Epithelial cell of esophagus (primary cell): ENCODE results near the gene MYO1C.
"Not testable (repeated sequence)": the region's sequence is repeated elsewhere in the genome, so short reads cannot be mapped to it uniquely, and the experiment has no call there.

Experiments
- DNase-seq: peaks from one replicate; pipeline ENCODE4 v3.0.0; 2010; ENCODE audit warnings: low read depth
- H3K4me3 ChIP-seq: 2 replicates; pipeline ENCODE4 v1.5.1; 2011; ENCODE audit warnings: mild to moderate bottlenecking, low read length, control low read depth
- TF ChIP-seq, protein P1 (sequence below): IDR thresholded peaks from 2 replicates; pipeline ENCODE4 v1.5.1; 2011; ENCODE audit warnings: low read depth, mild to moderate bottlenecking, low read length, control low read depth, inconsistent platforms; ENCODE audit not compliant: insufficient read depth; ENCODE audit errors: missing control alignments

The MYO1C gene

DNA sequence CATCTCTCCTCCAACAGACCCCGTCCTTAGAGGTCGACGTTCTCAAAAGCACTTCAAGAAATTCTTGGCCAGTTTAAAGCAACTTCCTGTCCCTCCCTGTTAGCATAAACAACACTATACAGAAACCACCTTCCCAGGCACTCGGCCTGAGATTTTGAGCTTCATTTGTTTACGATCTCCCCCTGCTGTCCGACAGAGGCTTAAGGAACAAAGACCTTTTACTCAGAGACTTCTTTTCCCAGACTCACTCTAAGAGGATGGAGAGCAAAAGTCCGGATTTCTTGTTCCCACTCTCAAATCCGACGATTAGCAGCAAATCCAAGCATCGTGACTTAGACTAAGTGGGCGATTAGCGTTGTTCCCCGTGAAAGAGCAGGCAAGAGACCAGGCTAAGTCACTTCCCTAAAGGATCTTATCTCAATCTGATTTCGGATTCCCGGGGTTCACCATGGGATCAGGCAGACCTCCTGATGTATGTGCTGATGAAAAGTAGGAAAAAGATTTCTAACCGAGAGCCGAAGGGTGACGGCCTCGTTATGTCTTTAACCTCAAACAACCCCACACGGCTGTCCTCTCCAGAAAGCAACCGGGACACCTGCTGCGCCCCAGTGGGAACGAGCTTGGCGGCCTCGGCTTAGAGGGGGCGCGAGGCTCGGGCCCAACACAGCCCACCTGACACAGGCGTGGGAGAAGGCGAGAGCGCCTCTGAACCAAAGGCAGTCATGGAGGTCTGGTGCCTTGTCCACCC lies 23.3 kb upstream of the MYO1C start:
- peak overlapping the region; percentile 86 for H3K4me3 ChIP-seq
- TF ChIP-seq, protein P1, sequence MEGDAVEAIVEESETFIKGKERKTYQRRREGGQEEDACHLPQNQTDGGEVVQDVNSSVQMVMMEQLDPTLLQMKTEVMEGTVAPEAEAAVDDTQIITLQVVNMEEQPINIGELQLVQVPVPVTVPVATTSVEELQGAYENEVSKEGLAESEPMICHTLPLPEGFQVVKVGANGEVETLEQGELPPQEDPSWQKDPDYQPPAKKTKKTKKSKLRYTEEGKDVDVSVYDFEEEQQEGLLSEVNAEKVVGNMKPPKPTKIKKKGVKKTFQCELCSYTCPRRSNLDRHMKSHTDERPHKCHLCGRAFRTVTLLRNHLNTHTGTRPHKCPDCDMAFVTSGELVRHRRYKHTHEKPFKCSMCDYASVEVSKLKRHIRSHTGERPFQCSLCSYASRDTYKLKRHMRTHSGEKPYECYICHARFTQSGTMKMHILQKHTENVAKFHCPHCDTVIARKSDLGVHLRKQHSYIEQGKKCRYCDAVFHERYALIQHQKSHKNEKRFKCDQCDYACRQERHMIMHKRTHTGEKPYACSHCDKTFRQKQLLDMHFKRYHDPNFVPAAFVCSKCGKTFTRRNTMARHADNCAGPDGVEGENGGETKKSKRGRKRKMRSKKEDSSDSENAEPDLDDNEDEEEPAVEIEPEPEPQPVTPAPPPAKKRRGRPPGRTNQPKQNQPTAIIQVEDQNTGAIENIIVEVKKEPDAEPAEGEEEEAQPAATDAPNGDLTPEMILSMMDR = peak; percentile 74
- peak; percentile 88 for DNase-seq

DNA sequence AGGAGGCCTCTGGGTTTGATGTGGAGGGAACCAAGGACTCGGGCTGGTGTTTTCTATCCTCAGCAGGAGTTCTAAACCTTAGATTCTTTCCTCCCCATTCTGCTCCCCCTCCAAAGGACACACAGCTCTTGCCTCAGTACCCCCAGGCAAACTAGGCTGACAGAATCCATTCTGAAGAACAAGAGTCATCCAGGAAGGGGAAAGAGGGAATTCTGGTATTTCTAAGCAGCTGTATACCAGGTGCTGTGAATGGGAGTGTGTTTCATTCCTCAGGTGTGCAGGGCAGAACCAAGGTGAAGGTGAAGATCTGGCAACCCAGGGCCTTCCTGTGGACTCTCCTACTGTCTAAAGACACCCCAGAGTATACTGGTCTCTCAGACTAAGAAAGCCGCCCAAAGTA lies 19.9 kb upstream of the MYO1C start:
- DNase-seq = peak; percentile 82
- no peak overlapping the region for H3K4me3 ChIP-seq
- TF ChIP-seq, protein P1 = no peak

DNA sequence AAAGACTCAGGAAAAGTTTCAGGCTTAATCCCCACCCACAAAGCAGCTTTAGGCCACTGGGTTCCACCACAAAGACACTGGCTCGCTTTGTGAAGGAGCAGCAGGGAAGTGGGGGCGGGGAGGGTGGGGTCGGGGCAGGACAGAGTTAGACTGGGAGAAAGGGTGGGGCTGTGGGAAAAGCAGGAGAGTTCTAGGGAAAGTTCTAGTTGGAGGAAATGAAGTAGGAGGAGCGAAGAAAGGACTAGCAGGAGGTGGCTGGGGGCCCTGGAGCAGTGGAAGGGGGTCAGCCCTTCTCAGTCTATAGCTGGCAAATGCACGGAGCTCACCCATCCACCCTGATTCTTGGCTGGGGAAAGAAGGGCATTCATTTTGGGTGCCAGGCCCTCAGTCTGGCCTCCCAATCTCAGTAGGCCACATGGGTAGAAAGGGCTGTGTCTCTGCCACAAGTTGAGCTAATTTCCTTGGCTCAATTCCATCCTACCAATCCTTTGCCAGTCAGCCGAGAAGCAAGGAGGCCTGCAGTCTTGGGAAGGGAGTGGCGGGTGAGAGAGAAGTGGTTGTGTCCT lies 19.4 kb upstream of the MYO1C start:
- no peak overlapping the region for H3K4me3 ChIP-seq
- TF ChIP-seq, protein P1 = no peak
- DNase-seq = peak; percentile 79

DNA sequence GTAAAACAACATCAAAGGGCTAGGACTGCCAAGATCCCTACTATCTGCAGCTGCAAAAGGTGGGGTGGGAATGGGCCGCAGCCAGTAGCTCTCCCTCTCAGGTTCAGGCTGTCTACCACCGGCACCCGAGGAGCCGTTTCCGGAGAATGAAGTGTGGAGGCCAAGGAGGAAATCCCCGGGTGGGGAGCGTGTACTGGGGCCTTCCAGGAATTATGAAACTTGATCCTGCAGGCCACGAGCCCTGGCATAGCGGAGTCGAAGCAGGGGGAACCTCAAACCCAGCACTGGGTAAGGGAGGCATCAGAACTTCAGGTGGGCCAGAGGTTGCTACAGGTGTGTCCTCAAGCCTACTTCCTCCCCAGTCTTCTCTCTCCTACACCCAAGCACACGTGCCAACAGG lies 18.8 kb upstream of the MYO1C start:
- DNase-seq = peak; percentile 20
- TF ChIP-seq, protein P1 = no peak
- no peak overlapping the region for H3K4me3 ChIP-seq

DNA sequence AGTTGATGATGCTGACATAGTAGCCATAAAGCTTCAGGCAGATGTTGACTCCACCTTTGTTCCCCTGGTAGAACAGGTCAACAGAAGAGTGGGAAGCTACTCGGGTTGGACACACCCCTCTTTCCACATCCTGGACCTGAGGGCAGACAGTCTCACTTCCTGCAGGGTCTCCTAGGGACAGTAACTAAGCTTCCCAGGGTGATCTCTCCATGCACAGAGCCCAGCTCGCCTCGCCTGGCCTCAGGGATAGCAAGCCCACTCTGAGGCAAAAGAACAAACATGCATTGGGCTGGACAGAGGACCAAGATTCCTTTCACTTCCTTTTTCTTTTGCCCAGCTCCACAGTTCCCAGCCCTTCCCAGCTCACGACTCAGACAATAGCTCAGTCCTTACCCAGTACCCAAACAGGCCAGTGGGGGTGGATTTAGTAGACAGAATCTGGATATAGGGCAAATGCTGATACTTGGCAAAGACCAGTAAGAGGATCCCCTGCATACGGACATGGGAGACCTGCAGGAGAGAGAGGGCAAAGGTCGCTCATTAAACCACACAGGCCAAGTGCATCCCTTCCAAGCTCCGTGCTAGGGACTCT lies 16.9 kb upstream of the MYO1C start:
- TF ChIP-seq, protein P1 = no peak
- H3K4me3 ChIP-seq = no peak overlapping the region
- DNase-seq = peak; percentile 25

DNA sequence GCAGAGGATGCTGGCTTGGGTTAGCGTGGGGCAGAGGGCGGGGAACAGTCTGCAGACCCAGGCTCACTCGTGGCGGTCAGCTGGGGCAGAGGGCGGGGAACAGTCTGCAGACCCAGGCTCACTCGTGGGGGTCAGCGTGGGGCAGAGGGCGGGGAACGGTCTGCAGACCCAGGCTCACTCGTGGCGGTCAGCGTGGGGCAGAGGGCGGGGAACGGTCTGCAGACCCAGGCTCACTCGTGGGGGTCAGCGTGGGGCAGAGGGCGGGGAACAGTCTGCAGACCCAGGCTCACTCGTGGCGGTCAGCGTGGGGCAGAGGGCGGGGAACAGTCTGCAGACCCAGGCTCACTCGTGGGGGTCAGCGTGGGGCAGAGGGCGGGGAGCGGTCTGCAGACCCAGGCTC lies 16.2 kb upstream of the MYO1C start:
- not testable (repeated sequence) for DNase-seq, H3K4me3 ChIP-seq

DNA sequence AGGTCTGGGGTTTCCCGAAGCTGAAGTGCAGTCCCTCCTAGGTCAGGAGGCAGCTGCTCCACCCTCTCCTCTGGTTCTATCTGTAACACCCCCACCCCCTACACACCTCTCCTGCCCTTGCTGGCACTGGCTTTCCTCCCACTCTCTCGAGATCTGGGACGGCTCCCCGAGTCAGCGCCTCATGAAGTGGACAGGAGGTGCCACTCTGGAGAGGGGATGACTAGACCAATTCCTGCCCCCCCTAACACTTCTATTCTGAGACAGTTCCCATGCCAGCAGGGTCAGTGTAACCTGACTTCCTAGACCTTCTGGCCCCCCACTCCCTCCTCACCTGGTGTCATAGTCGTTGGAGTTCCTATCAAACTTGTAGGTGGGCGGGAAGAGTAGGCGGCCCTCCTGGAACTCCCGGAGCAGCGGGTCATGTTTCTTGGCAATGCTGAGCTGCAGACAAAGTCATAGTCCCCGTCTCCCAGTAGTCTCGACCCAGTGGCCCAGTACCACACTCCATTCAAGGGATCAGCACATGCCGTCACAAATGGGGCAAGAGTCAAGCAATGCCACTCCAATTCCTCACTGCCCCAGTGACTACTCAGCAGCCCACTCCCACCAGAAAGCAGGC lies 14.3 kb upstream of the MYO1C start:
- H3K4me3 ChIP-seq = no peak overlapping the region
- no peak for DNase-seq

More for the DNA sequence above, 14.3 kb upstream of the MYO1C start:
- TF ChIP-seq, protein P1 = no peak
